ENCODE results near the gene PLEKHM3.

DNA sequence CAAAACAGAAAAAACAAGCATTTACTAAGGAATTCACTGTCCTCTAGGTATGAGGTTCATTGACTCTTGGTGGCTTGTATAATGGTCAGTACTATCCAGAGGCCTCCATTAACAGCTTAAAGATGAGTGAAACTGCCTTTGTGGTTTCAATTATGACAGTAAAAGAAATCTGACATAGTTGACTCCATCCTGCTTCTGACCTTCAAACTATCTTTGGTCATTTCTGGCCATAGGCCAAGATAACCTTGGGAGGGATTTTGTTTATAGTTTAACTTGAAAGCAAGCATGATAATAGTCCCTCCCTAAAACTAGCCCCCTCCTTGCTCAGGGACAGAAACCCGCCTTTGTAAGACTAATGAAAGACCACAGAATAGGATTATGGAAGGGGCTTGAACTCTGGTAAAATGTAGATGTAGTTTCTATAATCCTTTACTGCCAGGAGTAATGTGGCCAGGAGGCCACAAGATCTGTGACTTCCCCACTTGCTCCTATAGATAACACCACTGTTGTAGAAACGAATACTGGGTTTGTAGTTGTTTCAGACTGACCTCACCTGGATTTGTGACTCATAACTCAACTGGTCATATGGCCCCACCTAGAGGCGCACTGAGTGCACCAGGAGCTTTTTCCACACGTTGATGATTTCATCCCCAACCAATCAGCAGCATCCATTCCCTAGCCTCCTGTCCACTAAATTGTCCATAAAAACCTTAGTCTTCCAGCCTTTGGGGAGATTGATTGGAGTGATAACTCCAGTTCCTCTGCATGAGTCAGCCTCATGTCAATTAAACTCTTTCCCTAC, 8.6 kb upstream of the PLEKHM3 start:
- no peak for TF ChIP-seq FOXM1 (IDR thresholded peaks at IDR 0.05; ENCODE audit: borderline replicate concordance)
- TF ChIP-seq SP1 (IDR thresholded peaks at IDR 0.05), result no peak
- no peak for TF ChIP-seq CTBP1 (IDR thresholded peaks at IDR 0.05; ENCODE audit: borderline replicate concordance)
- no peak for TF ChIP-seq TARDBP (IDR thresholded peaks at IDR 0.05)
- TF ChIP-seq, protein P1, sequence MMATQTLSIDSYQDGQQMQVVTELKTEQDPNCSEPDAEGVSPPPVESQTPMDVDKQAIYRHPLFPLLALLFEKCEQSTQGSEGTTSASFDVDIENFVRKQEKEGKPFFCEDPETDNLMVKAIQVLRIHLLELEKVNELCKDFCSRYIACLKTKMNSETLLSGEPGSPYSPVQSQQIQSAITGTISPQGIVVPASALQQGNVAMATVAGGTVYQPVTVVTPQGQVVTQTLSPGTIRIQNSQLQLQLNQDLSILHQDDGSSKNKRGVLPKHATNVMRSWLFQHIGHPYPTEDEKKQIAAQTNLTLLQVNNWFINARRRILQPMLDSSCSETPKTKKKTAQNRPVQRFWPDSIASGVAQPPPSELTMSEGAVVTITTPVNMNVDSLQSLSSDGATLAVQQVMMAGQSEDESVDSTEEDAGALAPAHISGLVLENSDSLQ (IDR thresholded peaks at IDR 0.05), result peak; percentile 65
- no peak for TF ChIP-seq ZNF384 (IDR thresholded peaks at IDR 0.05)
- TF ChIP-seq NFRKB (IDR thresholded peaks at IDR 0.05), result no peak
- TF ChIP-seq ARNT (IDR thresholded peaks at IDR 0.05), result no peak
- TF ChIP-seq FOXA1 (IDR thresholded peaks at IDR 0.05), result no peak
- TF ChIP-seq BHLHE40 (IDR thresholded peaks at IDR 0.05; ENCODE audit: borderline replicate concordance), result no peak
- TF ChIP-seq L3MBTL2 (conservative IDR thresholded peaks at IDR 0.05), result no peak
- no peak for TF ChIP-seq FOXK2 (IDR thresholded peaks at IDR 0.05)

Data from HEK293T (cell line).